H1 (cell line): ENCODE data around the gene TGOLN2.

Source experiments
- RFX5 ChIP-seq: IDR thresholded peaks from 2 replicates; pipeline ENCODE4 v1.6.1; 2011; ENCODE audit warnings: low read depth, low read length, improper control_type of control experiment, borderline replicate concordance
- SRF ChIP-seq: IDR thresholded peaks from 2 replicates; pipeline ENCODE4 v1.6.1; 2011; ENCODE audit warnings: mild to moderate bottlenecking, low read depth, low read length, moderate library complexity
- TF ChIP-seq, protein P1 (sequence below), 3 experiments: IDR thresholded peaks; 1 replicate in 2 of 3; 2 replicates in 1 of 3; pipeline versions ENCODE4 v1.5.1 to v1.6.1; 2011; ENCODE audit warnings: low read length in 3 of 3, mild to moderate bottlenecking in 3 of 3, inconsistent platforms in 2 of 3, low read depth in 1 of 3, moderate library complexity in 1 of 3; ENCODE audit not compliant: insufficient read depth in 1 of 3; ENCODE audit errors: control extremely low read depth in 1 of 3

DNA sequence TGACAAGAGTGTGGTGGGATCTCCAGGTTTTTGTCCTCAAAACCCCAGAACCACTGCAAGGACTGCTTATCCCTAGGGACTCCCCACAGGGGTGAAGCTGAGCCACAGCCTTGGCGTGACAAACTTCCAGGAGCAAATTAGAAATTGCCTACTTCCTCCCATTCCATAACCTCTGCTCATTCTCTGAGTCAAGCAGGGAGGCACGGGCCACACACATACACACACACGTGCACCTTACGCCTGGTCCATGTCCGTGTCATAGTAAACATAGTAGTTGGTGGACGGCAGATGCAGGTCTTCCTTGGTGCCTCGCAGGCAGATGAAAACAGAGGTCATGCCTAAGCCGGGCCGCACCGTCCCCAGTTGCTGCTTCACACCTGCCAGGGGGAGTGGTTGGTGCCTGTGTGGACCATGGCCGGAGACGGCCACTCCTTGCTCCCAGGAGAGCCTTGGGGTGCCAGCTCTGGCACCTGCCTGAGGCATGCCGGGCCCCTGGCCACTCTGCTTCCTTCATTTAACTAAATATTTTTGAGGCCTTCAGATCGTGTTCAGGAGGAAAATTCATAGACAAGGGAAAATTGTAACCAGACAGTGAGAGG lies 16.7 kb upstream of the TGOLN2 start:
- TF ChIP-seq, protein P1, sequence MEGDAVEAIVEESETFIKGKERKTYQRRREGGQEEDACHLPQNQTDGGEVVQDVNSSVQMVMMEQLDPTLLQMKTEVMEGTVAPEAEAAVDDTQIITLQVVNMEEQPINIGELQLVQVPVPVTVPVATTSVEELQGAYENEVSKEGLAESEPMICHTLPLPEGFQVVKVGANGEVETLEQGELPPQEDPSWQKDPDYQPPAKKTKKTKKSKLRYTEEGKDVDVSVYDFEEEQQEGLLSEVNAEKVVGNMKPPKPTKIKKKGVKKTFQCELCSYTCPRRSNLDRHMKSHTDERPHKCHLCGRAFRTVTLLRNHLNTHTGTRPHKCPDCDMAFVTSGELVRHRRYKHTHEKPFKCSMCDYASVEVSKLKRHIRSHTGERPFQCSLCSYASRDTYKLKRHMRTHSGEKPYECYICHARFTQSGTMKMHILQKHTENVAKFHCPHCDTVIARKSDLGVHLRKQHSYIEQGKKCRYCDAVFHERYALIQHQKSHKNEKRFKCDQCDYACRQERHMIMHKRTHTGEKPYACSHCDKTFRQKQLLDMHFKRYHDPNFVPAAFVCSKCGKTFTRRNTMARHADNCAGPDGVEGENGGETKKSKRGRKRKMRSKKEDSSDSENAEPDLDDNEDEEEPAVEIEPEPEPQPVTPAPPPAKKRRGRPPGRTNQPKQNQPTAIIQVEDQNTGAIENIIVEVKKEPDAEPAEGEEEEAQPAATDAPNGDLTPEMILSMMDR (IDR thresholded peaks at IDR 0.05; ENCODE audit: control extremely low read depth in 1 of 3, insufficient read depth in 1 of 3, low read depth in 1 of 3, low read length in 3 of 3), result no peak
- TF ChIP-seq SRF, result no peak
- no peak for TF ChIP-seq RFX5
